Measurements from ENCODE around the gene PLA2G15.

- TF ChIP-seq CTCF (IDR thresholded peaks at IDR 0.05; ENCODE audit: low read depth, low read length, poor library complexity, severe bottlenecking) (no peak), EZH2phosphoT487 (IDR thresholded peaks at IDR 0.05; ENCODE audit: borderline replicate concordance, low read length) (no peak)
These were observed 55.7 kb downstream of the PLA2G15 start for GRCh38 chr16:68300734-68301459.
